Measurements from ENCODE around the gene JARID2. TPM values are rescaled to one million over a fixed set of nuclear protein-coding genes. Genes with fewer than 3 reads are reported as not detected.
A peak's percentile ranks its signal among the peaks of the same experiment; 100 is the strongest.
"Not testable (repeated sequence)": the region's sequence is repeated elsewhere in the genome, so short reads cannot be mapped to it uniquely, and the experiment has no call there.

The JARID2 gene
- total and polyA plus RNA-seq, 2 of the 13 experiments (the other 11 are each of a cell fraction or from before 2014, with no cell fraction given), result 7.5 to 10.3 TPM

GRCh38 chr6:15538766-15539495 lies 293.1 kb downstream of the JARID2 start (continued):
- TF ChIP-seq ZNF597 (CRISPR knock-in tag; IDR thresholded peaks at IDR 0.05) (no peak), ZNF296 (CRISPR knock-in tag; conservative IDR thresholded peaks at IDR 0.05) (no peak), ZNF20 (CRISPR knock-in tag; IDR thresholded peaks at IDR 0.05) (no peak), ZNF138 (CRISPR knock-in tag; IDR thresholded peaks at IDR 0.05; ENCODE audit: low read depth) (no peak), NFKB2 (CRISPR knock-in tag; IDR thresholded peaks at IDR 0.05; ENCODE audit: borderline replicate concordance) (no peak)
- TF ChIP-seq, protein P1, sequence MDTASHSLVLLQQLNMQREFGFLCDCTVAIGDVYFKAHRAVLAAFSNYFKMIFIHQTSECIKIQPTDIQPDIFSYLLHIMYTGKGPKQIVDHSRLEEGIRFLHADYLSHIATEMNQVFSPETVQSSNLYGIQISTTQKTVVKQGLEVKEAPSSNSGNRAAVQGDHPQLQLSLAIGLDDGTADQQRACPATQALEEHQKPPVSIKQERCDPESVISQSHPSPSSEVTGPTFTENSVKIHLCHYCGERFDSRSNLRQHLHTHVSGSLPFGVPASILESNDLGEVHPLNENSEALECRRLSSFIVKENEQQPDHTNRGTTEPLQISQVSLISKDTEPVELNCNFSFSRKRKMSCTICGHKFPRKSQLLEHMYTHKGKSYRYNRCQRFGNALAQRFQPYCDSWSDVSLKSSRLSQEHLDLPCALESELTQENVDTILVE (CRISPR knock-in tag; IDR thresholded peaks at IDR 0.05), result no peak

DNA sequence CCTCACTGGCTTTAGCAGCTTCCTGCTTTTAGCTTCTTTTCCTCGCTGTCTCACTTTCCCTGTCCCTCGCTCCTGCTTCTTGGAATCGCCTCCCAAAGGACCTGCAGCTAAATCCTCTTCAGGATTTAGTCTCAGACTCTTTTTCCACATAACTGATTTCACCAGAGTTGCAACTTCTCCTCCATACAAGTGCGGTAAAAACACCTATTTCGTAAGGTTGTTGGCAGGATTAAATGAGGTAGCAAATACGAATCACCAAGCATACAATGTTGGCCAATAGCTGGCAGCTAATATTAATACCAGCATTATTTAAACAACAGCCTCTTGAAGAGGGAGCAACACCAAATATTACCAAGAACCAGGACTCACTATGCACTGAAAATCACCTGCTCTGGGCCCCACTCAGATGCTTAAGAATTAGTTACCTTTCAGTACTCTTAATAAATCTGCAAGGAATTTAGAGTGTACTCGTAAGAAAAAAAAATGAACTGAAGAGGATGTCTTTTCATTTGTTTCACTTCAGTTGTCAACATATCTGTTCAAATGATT lies 293.9 kb downstream of the JARID2 start:
- no peaks in the 10 kb centered on the region for H3K79me2 ChIP-seq (ENCODE audit: insufficient read depth, low read length)
- BruUV-seq (replicated peaks), result no TSS peak
- CTCF ChIA-PET (ENCODE audit: low intra/inter-chr PET ratio, low total read pairs), result no interaction called here
- DNase-seq (ENCODE audit: low spot score) (no peak), FAIRE-seq (no peak), ATAC-seq (no peak)
- H3K27ac ChIP-seq (ENCODE audit: extremely low read length, insufficient read depth, low read length), result no peak overlapping the region
- 89% methylated on average over 7 of the region's 7 CpGs for WGBS (ENCODE audit: low lambda C conversion rate)
- H3K4me1 ChIP-seq (ENCODE audit: insufficient read depth, low read length), result peaks cover 12% of the 10 kb centered on the region
- H4K20me1 ChIP-seq (ENCODE audit: insufficient read depth, low read length), result no peaks in the 10 kb centered on the region
- TF ChIP-seq CEBPB (IDR thresholded peaks at IDR 0.05; ENCODE audit: borderline replicate concordance, low read depth, low read length) (peak; percentile 38; the same call in 1 of the 2 replicates), IKZF4 (CRISPR knock-in tag; IDR thresholded peaks at IDR 0.05; ENCODE audit: borderline replicate concordance, low read depth, not compliant biosample characterization) (no peak)
- POLR2A ChIA-PET, result no interaction called here
- intact Hi-C loops (cut with micrococcal nuclease; ENCODE audit: unreplicated experiment), result no loop called here
- H3K36me3 ChIP-seq (replicated peaks in 1 of 2; ENCODE audit: control insufficient read depth in 1 of 2, insufficient read depth in 2 of 2, low read length in 2 of 2), result no peaks in the 10 kb centered on the region
- H2AFZ ChIP-seq (ENCODE audit: low read length), result no peak overlapping the region
- in situ Hi-C loops (cut with HindIII; ENCODE audit: extremely low pct_ligation_motif_present, low pct_unique_long_range_greater_than_20kb), result no loop called here
- no peaks in the 10 kb centered on the region for H3K9me3 ChIP-seq (ENCODE audit: low read length)
- no peak overlapping the region for H3K4me3 ChIP-seq (replicated peaks in 1 of 3; ENCODE audit: insufficient read depth in 1 of 3, low read depth in 2 of 3, low read length in 3 of 3)
- H3K4me2 ChIP-seq (ENCODE audit: low read depth, low read length), result no peak overlapping the region
- H3K27me3 ChIP-seq (ENCODE audit: control insufficient read depth in 1 of 2, insufficient read depth in 2 of 2, low read length in 2 of 2), result no peaks in the 10 kb centered on the region
- no peak overlapping the region for H3K9ac ChIP-seq (ENCODE audit: insufficient read depth, low read depth, low read length)

- H3K27me3 ChIP-seq (ENCODE audit: control insufficient read depth in 1 of 2, insufficient read depth in 2 of 2, low read length in 2 of 2); POLR2A ChIA-PET; H3K9me3 ChIP-seq (ENCODE audit: low read length); H3K27ac ChIP-seq (ENCODE audit: extremely low read length, insufficient read depth, low read length); CTCF ChIA-PET (ENCODE audit: low intra/inter-chr PET ratio, low total read pairs); intact Hi-C loops (cut with micrococcal nuclease; ENCODE audit: unreplicated experiment); H3K4me3 ChIP-seq (replicated peaks in 1 of 3; ENCODE audit: insufficient read depth in 1 of 3, low read depth in 2 of 3, low read length in 3 of 3); BruUV-seq (replicated peaks); H3K79me2 ChIP-seq (ENCODE audit: insufficient read depth, low read length); H4K20me1 ChIP-seq (ENCODE audit: insufficient read depth, low read length); H3K4me2 ChIP-seq (ENCODE audit: low read depth, low read length); FAIRE-seq; ATAC-seq; in situ Hi-C loops (cut with HindIII; ENCODE audit: extremely low pct_ligation_motif_present, low pct_unique_long_range_greater_than_20kb); H2AFZ ChIP-seq (ENCODE audit: low read length); DNase-seq (ENCODE audit: low spot score); H3K9ac ChIP-seq (ENCODE audit: insufficient read depth, low read depth, low read length); H3K4me1 ChIP-seq (ENCODE audit: insufficient read depth, low read length); H3K36me3 ChIP-seq (replicated peaks in 1 of 2; ENCODE audit: control insufficient read depth in 1 of 2, insufficient read depth in 2 of 2, low read length in 2 of 2): not testable (repeated sequence)
- WGBS (ENCODE audit: low lambda C conversion rate), result 97% methylated on average over 5 of the region's 5 CpGs
These were observed 297.6 kb downstream of the JARID2 start for GRCh38 chr6:15543332-15543917.

Data from HepG2 (cell line).